Right renal cortex interstitium (tissue), 3 donors: ENCODE measurements around the gene ASCC1. TPM values are rescaled to one million over a fixed set of nuclear protein-coding genes. Genes with fewer than 3 reads are reported as not detected.
"Not testable (repeated sequence)": the region's sequence is repeated elsewhere in the genome, so short reads cannot be mapped to it uniquely, and the experiment has no call there.

Source experiments
- DNase-seq, 3 donors: peaks; one replicate each; pipeline ENCODE4 v3.0.0-alpha.2; 2013; ENCODE audit warnings: low read depth in 3 of 3, low spot score in 2 of 3
- polyA plus RNA-seq, 3 donors: library from polyadenylated mRNA; unstranded; fragments of 120-200 nt; gene quantifications; one replicate each; pipeline ENCODE4 v1.2.1, GENCODE V29; 2013; ENCODE audit not compliant: insufficient read length in 3 of 3

The ASCC1 gene
- polyA plus RNA-seq, 3 donors = 43.6 to 55.4 (median 45.8) TPM

GRCh38 chr10:72173619-72174296, 42.3 kb downstream of the ASCC1 start:
- DNase-seq = no peak

GRCh38 chr10:72173262-72173618, 42.8 kb downstream of the ASCC1 start:
- DNase-seq = no peak

DNA sequence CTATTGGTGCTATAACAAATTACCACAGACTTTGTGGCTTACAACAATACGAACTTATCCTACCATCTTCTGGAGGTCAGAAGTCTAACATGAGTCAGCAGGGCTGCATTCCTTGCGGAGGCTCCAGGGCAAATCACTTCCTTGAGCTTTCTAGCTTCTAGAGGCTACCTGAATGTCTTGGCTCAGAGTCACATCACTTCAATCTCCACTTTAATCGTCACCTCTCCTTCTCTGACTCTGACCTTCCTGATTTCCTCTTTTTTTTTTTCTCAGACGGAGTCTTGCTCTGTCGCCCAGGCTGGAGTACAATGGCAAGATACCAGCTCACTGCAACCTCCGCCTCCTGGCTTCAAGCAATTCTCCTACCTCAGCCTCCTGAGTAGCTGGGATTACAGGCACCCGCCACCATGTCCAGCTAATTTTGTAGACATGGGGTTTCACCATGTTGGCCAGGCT, 44.9 kb downstream of the ASCC1 start:
- no peak for DNase-seq

DNA sequence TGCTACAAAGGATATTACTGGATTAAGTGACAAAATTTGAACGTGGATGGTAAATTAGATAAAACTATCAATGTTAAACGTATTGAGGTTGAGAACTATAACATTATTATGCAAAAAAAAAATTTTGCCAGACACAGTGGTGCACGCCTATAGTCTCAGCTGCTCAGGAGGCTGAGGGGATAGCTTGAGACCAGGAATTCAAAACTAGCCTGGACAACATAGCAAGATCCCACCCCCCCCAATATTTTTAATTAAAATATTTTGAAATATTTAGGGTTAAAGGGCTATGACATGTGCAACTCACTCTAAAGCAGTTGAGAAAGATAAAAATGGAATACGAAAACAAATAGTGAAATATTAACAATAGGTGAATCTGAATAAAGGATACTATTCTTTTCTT, 45.3 kb downstream of the ASCC1 start:
- DNase-seq = no peak

- no peak for DNase-seq
Measured at GRCh38 chr10:72170263-72170662, 45.8 kb downstream of the ASCC1 start.

DNA sequence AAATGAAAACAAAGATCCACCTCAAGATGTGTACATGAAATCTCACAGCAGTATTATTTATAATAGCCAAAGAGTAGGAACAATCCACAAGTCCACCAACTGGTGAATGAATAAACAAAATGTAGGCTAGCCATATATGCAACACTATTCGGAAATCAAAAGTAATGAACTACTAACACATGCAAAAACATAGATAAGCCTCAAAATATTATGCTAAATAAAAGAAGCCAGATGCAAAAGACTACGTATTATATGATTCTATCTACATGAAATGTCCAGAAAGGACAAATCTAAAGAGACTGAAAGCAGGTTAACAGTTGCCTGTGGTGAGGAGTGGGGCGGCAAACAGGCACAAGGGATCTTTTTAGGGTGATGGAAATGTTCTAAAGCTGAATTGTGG, 49.0 kb downstream of the ASCC1 start:
- no peak for DNase-seq

- no peak for DNase-seq
Measured at GRCh38 chr10:72164617-72165016, 51.5 kb downstream of the ASCC1 start.

GRCh38 chr10:72162978-72163377, 53.1 kb downstream of the ASCC1 start:
- DNase-seq = no peak

GRCh38 chr10:72158176-72158575, 57.9 kb downstream of the ASCC1 start:
- no peak for DNase-seq

- no peak for DNase-seq
Measured at GRCh38 chr10:72156223-72156622, 59.9 kb downstream of the ASCC1 start.

DNA sequence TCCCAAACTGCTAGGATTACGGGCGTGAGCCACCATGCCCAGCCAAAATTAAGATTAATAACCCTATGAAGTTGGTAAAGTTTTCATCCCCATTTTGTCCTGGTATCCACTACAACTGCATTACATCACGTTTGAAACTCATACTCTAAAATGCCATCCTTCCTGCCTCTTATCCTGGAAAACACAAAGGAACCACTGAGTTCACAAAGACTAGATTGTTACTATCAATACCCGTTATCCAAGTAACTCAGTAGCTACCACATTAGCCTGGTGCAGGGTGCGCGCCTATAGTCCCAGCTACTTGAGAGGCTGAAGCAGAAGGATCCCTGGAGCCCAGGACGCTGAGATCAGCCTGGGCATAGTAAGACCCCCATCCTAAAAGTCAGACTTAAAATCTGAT, 63.8 kb downstream of the ASCC1 start:
- DNase-seq = no peak

- not testable (repeated sequence) for DNase-seq
Measured at GRCh38 chr10:72150746-72151478, 65.2 kb downstream of the ASCC1 start.

GRCh38 chr10:72147324-72147584, 68.8 kb downstream of the ASCC1 start:
- not testable (repeated sequence) for DNase-seq

DNA sequence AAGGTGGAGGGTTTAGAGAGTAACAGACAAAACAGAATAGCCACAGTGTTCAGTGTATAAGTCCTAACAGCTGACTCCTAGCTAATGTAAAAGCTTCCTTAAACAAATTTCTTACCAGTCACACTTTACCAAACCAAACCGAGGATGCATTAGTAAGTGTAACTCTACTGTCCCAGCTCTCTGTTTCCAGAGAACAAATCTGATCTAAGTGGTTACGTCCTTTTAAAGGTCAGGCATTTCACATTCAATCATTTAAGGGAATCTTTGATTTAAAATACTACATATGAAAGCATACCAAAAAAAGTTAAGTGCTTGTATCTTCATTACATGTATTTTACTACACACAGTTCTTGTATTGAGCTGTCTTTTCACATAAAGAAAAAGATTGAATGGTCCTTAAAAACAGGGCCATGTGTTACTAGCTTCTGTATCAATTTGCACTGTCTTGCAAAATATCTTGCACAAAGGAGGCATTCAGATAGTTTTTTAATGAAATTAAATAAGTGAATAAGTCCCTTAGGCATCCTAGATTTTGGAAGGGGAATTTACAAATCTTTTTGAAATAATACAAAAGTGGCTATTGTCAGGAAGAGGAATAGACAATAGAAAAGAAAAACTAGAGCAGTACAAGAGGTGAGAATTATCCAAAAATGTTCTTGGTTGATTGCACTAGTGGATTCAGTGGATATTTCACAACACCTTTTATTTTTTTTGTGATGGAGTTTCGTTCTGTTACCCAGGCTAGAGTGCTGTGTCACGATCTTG, 69.3 kb downstream of the ASCC1 start:
- no peak for DNase-seq

GRCh38 chr10:72146071-72146470, 70.0 kb downstream of the ASCC1 start:
- DNase-seq = no peak

- no peak for DNase-seq
Measured at GRCh38 chr10:72145657-72146056, 70.4 kb downstream of the ASCC1 start.

DNA sequence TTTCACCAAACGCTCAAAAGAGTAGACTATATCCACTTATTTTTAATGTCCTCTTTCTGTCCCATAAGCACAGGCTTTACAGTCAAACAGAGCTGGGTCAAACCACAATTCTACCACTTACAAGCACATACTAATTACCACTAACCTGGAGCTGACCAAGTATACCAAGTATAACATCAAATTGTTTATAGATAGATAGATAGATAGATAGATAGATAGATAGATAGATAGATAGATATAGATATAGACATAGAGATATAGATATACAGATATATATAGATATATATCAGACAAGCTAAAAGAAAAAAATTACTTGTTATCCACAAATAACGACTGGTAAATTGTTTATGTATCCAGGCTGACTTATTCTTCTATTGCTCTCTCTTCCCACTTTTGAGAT, 75.2 kb downstream of the ASCC1 start:
- no peak for DNase-seq

DNA sequence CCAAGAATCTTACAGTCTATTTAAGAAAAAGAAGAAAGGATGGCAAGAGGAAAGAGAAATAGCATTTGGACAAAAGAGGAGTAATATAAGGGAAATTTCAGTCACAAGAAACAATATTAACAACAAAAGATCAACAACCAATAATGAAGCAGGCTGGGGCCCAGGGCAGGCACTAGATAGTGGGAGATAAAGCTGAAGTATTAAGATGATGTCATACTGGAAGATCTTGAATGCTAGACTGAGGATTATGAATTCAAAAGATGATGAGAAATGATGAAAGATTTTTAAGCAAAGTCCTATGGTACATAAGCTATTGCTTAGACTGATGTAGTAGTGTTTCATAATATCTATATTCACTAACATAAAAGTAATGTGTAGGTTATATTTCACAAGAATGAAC, 75.9 kb downstream of the ASCC1 start:
- no peak for DNase-seq

- no peak for DNase-seq
Measured at GRCh38 chr10:72137583-72137982, 78.5 kb downstream of the ASCC1 start.

GRCh38 chr10:72136225-72136624, 79.9 kb downstream of the ASCC1 start:
- DNase-seq = not testable (repeated sequence)

- DNase-seq = no peak
Measured at GRCh38 chr10:72134785-72135767, 81.0 kb downstream of the ASCC1 start.
